GM12872 (cell line): Measurements from ENCODE around the gene UTP14C.

Source experiments
- CTCF ChIP-seq: IDR thresholded peaks from 3 replicates; pipeline ENCODE4 v1.5.1; 2011; ENCODE audit warnings: low read depth, mild to moderate bottlenecking, low read length, moderate library complexity; ENCODE audit not compliant: insufficient read depth

Gene UTP14C

DNA sequence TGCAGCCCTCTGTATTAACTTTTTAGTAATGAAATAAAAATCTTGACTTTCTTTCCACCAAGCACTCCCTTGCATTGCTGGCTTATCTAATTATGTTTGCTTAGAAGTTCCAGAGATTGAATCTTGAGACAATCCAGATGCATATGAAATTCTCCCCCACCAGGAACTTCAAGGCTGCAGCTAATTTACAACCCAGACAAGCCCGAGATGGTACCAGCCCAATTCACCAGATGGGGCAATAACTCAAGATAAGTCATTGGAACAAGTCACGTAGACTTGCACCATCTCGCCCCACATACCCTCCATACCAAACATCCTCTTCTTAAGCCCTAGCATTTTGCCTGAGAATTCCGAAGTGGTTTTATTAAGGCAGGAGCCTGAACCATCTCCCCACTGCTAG, 29.0 kb downstream of the UTP14C start:
- no peak for TF ChIP-seq CTCF

DNA sequence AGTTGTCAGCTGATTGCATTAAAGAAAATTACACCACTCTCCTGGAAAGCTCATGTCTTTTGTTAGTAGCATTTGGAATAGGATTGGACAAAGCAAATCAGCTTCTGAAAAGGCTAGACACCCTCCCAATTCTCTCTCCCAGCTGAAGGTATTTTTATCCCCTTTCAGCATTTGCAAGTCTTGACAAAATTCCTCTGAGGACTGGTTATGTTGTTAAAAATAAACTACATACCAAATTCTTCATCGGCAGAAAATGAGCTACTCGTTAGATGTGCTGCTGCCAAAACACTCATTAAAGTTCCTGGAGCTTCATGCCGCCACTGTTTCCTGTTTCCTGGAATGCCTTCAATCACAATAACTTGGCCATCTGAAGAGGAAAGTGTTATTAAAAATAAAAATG, 37.1 kb downstream of the UTP14C start:
- no peak for TF ChIP-seq CTCF

GRCh38 chr13:52067237-52067636, 42.7 kb downstream of the UTP14C start:
- TF ChIP-seq CTCF = no peak

- 0 out of 3 replicates have a peak, but pooled peaks have one; percentile 15 for TF ChIP-seq CTCF
These were observed 46.5 kb downstream of the UTP14C start for GRCh38 chr13:52070929-52071523.
